HG03354 (cell line): ENCODE data around the gene TC2N.

Source experiments
- ATAC-seq: cut with Tn5 transposase; IDR thresholded peaks from one replicate; pipeline ENCODE4 v1.9.1; 2021; ENCODE audit warnings: mild to moderate bottlenecking; ENCODE audit not compliant: unreplicated experiment, poor library complexity, severe bottlenecking

Gene TC2N

GRCh38 chr14:91731986-91732385 lies 135.3 kb downstream of the TC2N start, which contains the start of gene CATSPERB:
Gene CATSPERB, minus strand, starts transcription at chr14:91732086. Its CDS starts 2,607 bp downstream, at chr14:91729479.
- no peak for ATAC-seq

DNA sequence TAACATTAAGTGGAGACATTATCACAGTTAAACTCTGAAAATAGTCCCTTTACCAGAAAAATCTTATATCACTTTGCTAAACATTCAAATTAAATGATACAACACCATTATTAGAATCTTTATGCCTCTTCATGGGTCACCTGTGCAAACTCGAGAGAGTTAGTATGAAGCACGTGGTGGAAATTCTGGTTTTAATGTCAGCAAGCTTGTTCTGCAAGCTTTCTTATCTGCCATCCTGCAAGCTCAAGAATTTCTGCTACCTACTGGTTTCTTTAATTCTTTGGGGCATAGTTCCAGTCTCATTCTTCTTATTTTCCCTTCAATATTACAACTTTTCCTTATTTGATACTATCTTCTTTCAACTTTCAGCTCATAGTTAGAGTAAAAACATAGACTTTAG lies 136.3 kb downstream of the TC2N start:
- ATAC-seq, result no peak

GRCh38 chr14:91729756-91730155 lies 137.6 kb downstream of the TC2N start:
- ATAC-seq, result no peak
